Naive thymus-derived CD4-positive, alpha-beta T cell (primary cell): ENCODE results near the gene CEP126. TPM values are rescaled to one million over a fixed set of nuclear protein-coding genes. Genes with fewer than 3 reads are reported as not detected.
"Not testable (repeated sequence)": the region's sequence is repeated elsewhere in the genome, so short reads cannot be mapped to it uniquely, and the experiment has no call there.

Experiments used
- ATAC-seq: fragments of 150-1000 bp; cut with Tn5 transposase; 2 replicates; pipeline ENCODE4 v1.10.0; 2021; ENCODE audit warnings: mild to moderate bottlenecking, moderate library complexity
- CTCF ChIA-PET: fragments of 350-600 bp; sonication (Branson Sonifier 250); formaldehyde crosslinking; loops from one replicate; lab custom pipeline; 2021; ENCODE audit warnings: antibody characterized with exemption; lab: Charles Lee
- POLR2A ChIA-PET: fragments of 350-600 bp; sonication (Branson Sonifier 250); formaldehyde crosslinking; loops from one replicate; lab custom pipeline; 2021; ENCODE audit warnings: antibody characterized with exemption, inconsistent platforms; lab: Charles Lee
- DNase-seq, 9 donors: peaks; one replicate each; pipeline versions ENCODE4 v3.0.0 to v3.0.0-alpha.2; 2020 to 2022; ENCODE audit warnings: mixed read lengths in 1 of 9
- H3K27ac ChIP-seq: one replicate; pipeline ENCODE4 v1.7.0; 2013; ENCODE audit warnings: mild to moderate bottlenecking, low read depth, low read length, moderate library complexity
- H3K27me3 ChIP-seq, 2 donors: one replicate each; pipeline ENCODE4 v1.7.0; 2013; ENCODE audit warnings: low read length in 2 of 2, mild to moderate bottlenecking in 2 of 2, moderate library complexity in 2 of 2; ENCODE audit not compliant: control insufficient read depth in 2 of 2, insufficient read depth in 2 of 2
- H3K36me3 ChIP-seq, 3 experiments: 1 replicate in 2 of 3; 2 replicates in 1 of 3; pipeline ENCODE4 v1.7.0; 2013; ENCODE audit warnings: low read length in 3 of 3, mild to moderate bottlenecking in 3 of 3, moderate library complexity in 1 of 3; ENCODE audit not compliant: insufficient read depth in 3 of 3, control insufficient read depth in 2 of 3
- H3K4me1 ChIP-seq, 2 donors: one replicate each; pipeline ENCODE4 v1.7.0; 2013; ENCODE audit warnings: low read length in 2 of 2, mild to moderate bottlenecking in 2 of 2, moderate library complexity in 1 of 2; ENCODE audit not compliant: control insufficient read depth in 2 of 2, insufficient read depth in 2 of 2
- H3K4me3 ChIP-seq: 2 replicates; pipeline ENCODE4 v1.7.0; 2013; ENCODE audit warnings: mild to moderate bottlenecking, low read length
- H3K9me3 ChIP-seq, 3 experiments: 1 replicate in 2 of 3; 2 replicates in 1 of 3; pipeline ENCODE4 v1.7.0; 2013; ENCODE audit warnings: low read length in 3 of 3; ENCODE audit not compliant: control insufficient read depth in 2 of 3
- H3K27ac Mint-ChIP-seq, 9 donors: one replicate each; pipeline ENCODE4 v1.8.0; 2020 to 2022; ENCODE audit warnings: mixed read lengths in 9 of 9, mild to moderate bottlenecking in 8 of 9, moderate library complexity in 5 of 9, inconsistent platforms in 2 of 9
- H3K27me3 Mint-ChIP-seq, 5 donors: one replicate each; pipeline ENCODE4 v1.8.0; 2021 to 2022; ENCODE audit warnings: mixed read lengths in 5 of 5, mild to moderate bottlenecking in 1 of 5
- H3K36me3 Mint-ChIP-seq, 5 donors: one replicate each; pipeline ENCODE4 v1.8.0; 2020 to 2022; ENCODE audit warnings: mixed read lengths in 5 of 5, mild to moderate bottlenecking in 3 of 5, inconsistent platforms in 1 of 5
- H3K4me1 Mint-ChIP-seq, 7 donors: one replicate each; pipeline ENCODE4 v1.8.0; 2020 to 2022; ENCODE audit warnings: mixed read lengths in 7 of 7, mild to moderate bottlenecking in 3 of 7, inconsistent platforms in 1 of 7
- H3K4me3 Mint-ChIP-seq, 10 donors: one replicate each; pipeline ENCODE4 v1.8.0; 2020 to 2022; ENCODE audit warnings: mild to moderate bottlenecking in 10 of 10, mixed read lengths in 10 of 10, moderate library complexity in 6 of 10, inconsistent platforms in 2 of 10
- H3K9me3 Mint-ChIP-seq, 11 donors: one replicate each; pipeline ENCODE4 v1.8.0; 2020 to 2022; ENCODE audit warnings: mixed read lengths in 11 of 11, mild to moderate bottlenecking in 4 of 11, inconsistent platforms in 1 of 11, moderate library complexity in 1 of 11
- intact Hi-C, 2 donors: fragments of 100-400 bp; cut with micrococcal nuclease; formaldehyde crosslinking; loops; one replicate each; pipeline ENCODE4 v1.15.1; 2023
- polyA plus RNA-seq, 2 donors: library from polyadenylated mRNA; unstranded; fragments of 300-500 nt; fragmentation: Illumina TruSeq; gene quantifications; one replicate each; pipeline ENCODE4 v1.2.3, GENCODE V29; 2021
- total RNA-seq, 6 experiments: library from RNA in 5 of 6; stranded (reverse) in 5 of 6; gene quantifications; 1 replicate in 5 of 6; 2 replicates in 1 of 6; pipeline ENCODE4 v1.2.3 and lab custom pipeline; 2021 to 2026

Gene CEP126
- total and polyA plus RNA-seq, 7 experiments from 2014 or later = 0.21 to 3.4 (median 1.8) TPM

DNA sequence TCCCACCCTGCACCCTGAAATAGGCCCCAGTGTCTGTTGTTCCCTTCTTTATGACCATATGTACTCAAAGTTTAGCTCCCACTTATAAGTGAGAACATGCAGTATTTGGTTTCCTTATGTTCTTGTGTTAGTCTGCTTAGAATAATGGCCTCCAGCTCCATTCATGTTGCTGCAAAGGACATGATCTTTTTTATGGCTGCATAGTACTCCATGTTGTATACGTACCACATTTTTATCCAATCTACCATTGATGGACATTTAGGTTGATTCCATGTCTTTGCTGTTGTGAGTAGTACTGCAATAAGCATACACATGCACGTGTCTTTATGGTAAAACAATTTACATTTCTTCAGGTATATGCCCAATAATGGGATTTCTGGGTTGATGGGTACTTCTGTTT lies 60.9 kb downstream of the CEP126 start:
- Mint-ChIP-seq H3K36me3 (peaks cover 0 to 8% (median 2%) of the 10 kb centered on the region in 5 donors), H3K4me1 (no peaks in the 10 kb centered on the region), H3K27me3 (no peaks in the 10 kb centered on the region), H3K9me3 (peaks cover 0 to 5% (median 0%) of the 10 kb centered on the region in 11 donors), H3K4me3 (no peak overlapping the region), H3K27ac (no peak overlapping the region)
- Histone ChIP-seq H3K36me3 (no peaks in the 10 kb centered on the region), H3K4me1 (no peaks in the 10 kb centered on the region), H3K9me3 (no peaks in the 10 kb centered on the region), H3K27ac (no peak overlapping the region), H3K4me3 (no peak overlapping the region), H3K27me3 (no peaks in the 10 kb centered on the region)
- ATAC-seq (no peak), DNase-seq (no peak)
- ChIA-PET POLR2A (no interaction called here), CTCF (no interaction called here)
- intact Hi-C loops = no loop called here

DNA sequence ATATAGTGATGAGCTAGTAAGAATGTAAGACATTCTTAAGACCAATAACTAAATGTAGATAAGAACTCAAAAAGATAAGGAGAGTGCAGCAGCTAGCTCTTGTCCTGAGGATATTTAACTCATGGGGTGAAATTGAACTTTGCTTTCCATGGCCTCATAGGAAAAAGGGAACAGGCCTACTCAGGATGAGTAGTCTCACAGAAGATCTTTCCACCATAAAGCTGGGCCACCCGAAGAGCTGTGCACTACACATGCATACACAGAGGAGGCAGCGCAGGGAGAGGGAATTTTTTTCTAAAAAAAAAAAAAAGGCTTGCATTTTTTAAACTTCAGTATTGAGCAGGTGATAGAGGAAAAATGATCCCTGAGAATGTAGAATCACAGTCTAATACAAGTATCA lies 72.6 kb downstream of the CEP126 start:
- CTCF ChIA-PET = no interaction called here
- H3K4me3 ChIP-seq = no peak overlapping the region
- Mint-ChIP-seq H3K27me3 (no peaks in the 10 kb centered on the region), H3K4me3 (no peak overlapping the region), H3K36me3 (peaks cover 0 to 25% (median 13%) of the 10 kb centered on the region in 5 donors), H3K27ac (no peak overlapping the region), H3K4me1 (no peaks in the 10 kb centered on the region), H3K9me3 (no peaks in the 10 kb centered on the region)
- no peaks in the 10 kb centered on the region for H3K36me3 ChIP-seq
- H3K27ac ChIP-seq = no peak overlapping the region
- no peaks in the 10 kb centered on the region for H3K27me3 ChIP-seq
- ATAC-seq (no peak), DNase-seq (no peak)
- intact Hi-C loops = no loop called here
- H3K4me1 ChIP-seq = no peaks in the 10 kb centered on the region
- POLR2A ChIA-PET = no interaction called here
- no peaks in the 10 kb centered on the region for H3K9me3 ChIP-seq

DNA sequence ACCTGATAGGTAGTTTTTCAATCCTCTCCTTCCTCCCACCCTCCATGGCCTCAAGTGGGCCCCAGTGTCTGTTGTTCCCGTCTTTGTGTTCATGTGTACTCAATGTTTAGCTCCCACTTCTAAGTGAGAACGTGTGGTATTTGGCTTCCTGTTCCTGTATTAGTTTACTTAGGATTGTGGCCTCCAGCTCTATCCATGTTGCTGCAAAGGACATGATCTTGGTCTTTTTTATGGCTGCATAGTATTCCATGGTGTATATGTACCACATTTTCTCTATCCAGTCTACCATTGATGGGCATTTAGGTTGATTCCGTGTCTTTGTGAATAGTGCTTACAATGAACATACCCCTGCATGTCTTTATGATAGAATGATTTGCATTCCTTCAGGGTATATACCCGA lies 78.4 kb downstream of the CEP126 start:
- H3K4me1 Mint-ChIP-seq = no peaks in the 10 kb centered on the region
- H3K27ac Mint-ChIP-seq = no peak overlapping the region
- Histone ChIP-seq H3K27me3 (no peaks in the 10 kb centered on the region), H3K36me3 (no peaks in the 10 kb centered on the region), H3K27ac (no peak overlapping the region), H3K4me1 (no peaks in the 10 kb centered on the region), H3K4me3 (no peak overlapping the region), H3K9me3 (no peaks in the 10 kb centered on the region)
- no peak for DNase-seq
- H3K4me3 Mint-ChIP-seq = no peak overlapping the region
- peaks cover 0 to 4% (median 0%) of the 10 kb centered on the region in 11 donors for H3K9me3 Mint-ChIP-seq
- no peak for ATAC-seq
- H3K27me3 Mint-ChIP-seq = no peaks in the 10 kb centered on the region
- ChIA-PET POLR2A (no interaction called here), CTCF (no interaction called here)
- intact Hi-C loops = no loop called here
- peaks cover 0 to 27% (median 21%) of the 10 kb centered on the region in 5 donors for H3K36me3 Mint-ChIP-seq

DNA sequence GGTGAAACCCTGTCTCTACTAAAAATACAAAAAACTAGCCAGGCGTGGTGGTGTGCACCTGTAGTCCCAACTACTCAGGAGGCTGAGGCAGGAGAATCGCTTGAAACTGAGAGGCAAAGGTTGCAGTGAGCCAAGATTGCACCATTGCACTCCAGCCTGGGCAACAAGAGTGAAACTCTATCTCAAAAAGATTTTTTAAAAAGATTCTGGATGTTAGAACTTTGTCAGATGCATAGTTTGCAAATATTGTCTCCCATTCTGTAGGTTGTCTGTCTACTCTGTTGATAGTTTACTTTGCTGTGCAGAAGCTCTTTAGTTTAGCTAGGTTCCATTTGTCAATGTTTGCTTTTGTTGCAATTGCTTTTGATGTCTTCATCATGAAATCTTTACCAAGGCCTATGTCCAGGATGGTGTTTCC lies 79.3 kb downstream of the CEP126 start:
- H3K4me1 ChIP-seq, POLR2A ChIA-PET, ATAC-seq, H3K4me1 Mint-ChIP-seq, H3K27ac ChIP-seq, CTCF ChIA-PET, H3K36me3 ChIP-seq, H3K27ac Mint-ChIP-seq, intact Hi-C loops, H3K4me3 Mint-ChIP-seq, H3K27me3 Mint-ChIP-seq, H3K27me3 ChIP-seq, DNase-seq, H3K9me3 ChIP-seq, H3K9me3 Mint-ChIP-seq, H3K4me3 ChIP-seq: not testable (repeated sequence)
- H3K36me3 Mint-ChIP-seq = peaks cover 0 to 25% (median 19%) of the 10 kb centered on the region in 5 donors

DNA sequence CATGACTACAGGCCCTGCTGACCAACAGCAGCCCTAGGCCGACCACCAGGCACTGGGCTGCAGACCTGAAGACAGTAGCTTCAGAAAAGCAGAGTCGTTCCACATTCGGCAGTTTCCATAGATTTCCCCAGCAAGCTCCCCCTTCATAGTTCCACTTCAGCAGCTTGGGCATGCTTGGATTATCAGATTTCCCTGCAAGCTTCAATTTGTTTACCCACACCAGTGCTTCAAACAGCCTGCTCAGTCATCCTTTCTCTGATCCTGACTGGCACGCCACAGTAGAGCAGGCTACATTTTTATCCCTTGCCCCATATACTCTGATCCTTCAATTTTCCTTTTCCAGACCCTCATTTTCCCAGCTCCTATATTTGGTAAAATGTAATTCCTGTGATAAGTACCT lies 81.3 kb downstream of the CEP126 start:
- intact Hi-C loops = no loop called here
- H3K9me3 Mint-ChIP-seq = peaks cover 0 to 4% (median 0%) of the 10 kb centered on the region in 11 donors
- Histone ChIP-seq H3K4me3 (no peak overlapping the region), H3K36me3 (no peaks in the 10 kb centered on the region), H3K9me3 (no peaks in the 10 kb centered on the region), H3K4me1 (no peaks in the 10 kb centered on the region), H3K27ac (no peak overlapping the region), H3K27me3 (no peaks in the 10 kb centered on the region)
- ATAC-seq (no peak), DNase-seq (no peak)
- H3K4me1 Mint-ChIP-seq = no peaks in the 10 kb centered on the region
- POLR2A ChIA-PET = no interaction called here
- H3K36me3 Mint-ChIP-seq = peaks cover 0 to 25% (median 18%) of the 10 kb centered on the region in 5 donors
- CTCF ChIA-PET = interaction anchor here (1.4 to 1.5 kb wide), 2 partner anchors 10 to 12 kb away, joined by 3 to 9 read pairs; no protein-coding TSS in a partner anchor
- no peak overlapping the region for H3K4me3 Mint-ChIP-seq
- no peaks in the 10 kb centered on the region for H3K27me3 Mint-ChIP-seq
- H3K27ac Mint-ChIP-seq = no peak overlapping the region

DNA sequence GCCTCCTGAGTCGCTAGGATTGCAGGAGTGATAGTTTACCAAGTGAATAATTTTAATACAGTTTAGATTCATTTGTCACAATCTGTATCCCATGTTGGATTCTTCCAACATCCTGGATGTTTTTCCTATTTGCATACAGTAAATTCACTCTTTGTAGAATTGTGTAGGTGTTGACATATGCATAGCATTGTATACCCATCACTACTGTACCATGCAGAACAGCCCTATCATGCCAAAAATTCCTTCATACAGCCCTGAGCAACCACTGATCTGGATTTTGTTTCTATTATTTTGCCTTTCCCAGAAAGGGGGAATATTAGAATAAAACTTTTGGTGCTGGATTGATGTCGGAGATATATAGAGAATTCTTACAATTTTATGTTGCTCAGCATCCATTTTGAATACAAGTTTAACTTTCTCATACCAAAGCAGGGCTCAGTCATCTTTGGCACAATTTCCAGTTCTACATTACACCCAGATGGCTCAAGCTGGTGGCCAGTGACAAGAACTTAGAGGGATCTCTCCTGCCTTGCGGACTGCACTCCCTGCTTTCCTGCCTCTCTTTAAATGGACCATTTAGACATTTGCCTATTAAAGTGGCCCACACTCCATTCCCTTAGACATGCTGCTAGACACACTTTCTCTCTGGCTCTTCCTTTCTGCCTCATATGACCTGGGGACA lies 87.0 kb downstream of the CEP126 start:
- Histone ChIP-seq H3K4me3 (no peak overlapping the region), H3K9me3 (no peaks in the 10 kb centered on the region), H3K36me3 (no peaks in the 10 kb centered on the region), H3K27ac (no peak overlapping the region), H3K4me1 (no peaks in the 10 kb centered on the region), H3K27me3 (no peaks in the 10 kb centered on the region)
- peaks cover 0 to 7% (median 4%) of the 10 kb centered on the region in 5 donors for H3K36me3 Mint-ChIP-seq
- ATAC-seq = no peak
- no peak overlapping the region for H3K4me3 Mint-ChIP-seq
- DNase-seq = no peak
- H3K4me1 Mint-ChIP-seq = peaks cover 0 to 6% (median 0%) of the 10 kb centered on the region in 7 donors
- intact Hi-C loops = no loop called here
- no peak overlapping the region for H3K27ac Mint-ChIP-seq
- peaks cover 0 to 4% (median 0%) of the 10 kb centered on the region in 5 donors for H3K27me3 Mint-ChIP-seq
- CTCF ChIA-PET = no interaction called here
- POLR2A ChIA-PET = no interaction called here
- H3K9me3 Mint-ChIP-seq = no peaks in the 10 kb centered on the region

DNA sequence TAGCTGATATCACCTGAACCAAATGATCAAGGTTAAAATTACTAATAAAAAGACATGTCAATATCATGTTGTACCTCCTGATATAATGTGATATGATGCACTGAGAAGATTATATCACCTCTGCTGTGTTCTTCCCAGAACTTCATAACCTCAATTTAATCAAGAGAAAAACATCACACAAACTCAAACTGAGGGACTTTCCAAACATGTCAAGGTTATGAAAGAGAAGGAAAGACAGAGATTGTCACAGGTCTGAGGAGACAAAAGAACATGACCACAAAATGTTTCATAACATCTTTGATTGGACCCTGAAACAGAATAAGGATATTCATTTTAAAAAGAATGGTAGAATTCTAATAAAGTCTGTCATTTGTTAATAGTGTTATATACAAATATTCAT lies 89.4 kb downstream of the CEP126 start:
- Histone ChIP-seq H3K27ac (no peak overlapping the region), H3K4me1 (no peaks in the 10 kb centered on the region), H3K4me3 (no peak overlapping the region), H3K36me3 (no peaks in the 10 kb centered on the region), H3K9me3 (no peaks in the 10 kb centered on the region), H3K27me3 (no peaks in the 10 kb centered on the region)
- peaks cover 0 to 3% (median 0%) of the 10 kb centered on the region in 5 donors for H3K36me3 Mint-ChIP-seq
- intact Hi-C loops = no loop called here
- ChIA-PET CTCF (no interaction called here), POLR2A (no interaction called here)
- no peaks in the 10 kb centered on the region for H3K9me3 Mint-ChIP-seq
- H3K27me3 Mint-ChIP-seq = peaks cover 0 to 4% (median 0%) of the 10 kb centered on the region in 5 donors
- peaks cover 0 to 6% (median 0%) of the 10 kb centered on the region in 7 donors for H3K4me1 Mint-ChIP-seq
- peak overlapping the region in 1 of 9 donors; percentile 31 for H3K27ac Mint-ChIP-seq
- DNase-seq (no peak), ATAC-seq (peak; percentile 34)
- no peak overlapping the region for H3K4me3 Mint-ChIP-seq
